ENCODE measurements around the gene CYB561. TPM values are rescaled to one million over a fixed set of nuclear protein-coding genes. Genes with fewer than 3 reads are reported as not detected.

The CYB561 gene
- total RNA-seq, 1 donor from 2014 or later: 49.9 TPM

GRCh38 chr17:63479495-63480184 lies 33.5 kb upstream of the CYB561 start:
- H3K27ac ChIP-seq: peak overlapping the region; percentile 32

GRCh38 chr17:63478814-63479494 lies 32.8 kb upstream of the CYB561 start:
- peak overlapping the region; percentile 32 for H3K27ac ChIP-seq
- peak; percentile 82 for TF ChIP-seq CTCF (IDR thresholded peaks at IDR 0.05)
- intact Hi-C loops (cut with DNase I): no loop called here
- peak overlapping the region; percentile 61 for H3K4me3 ChIP-seq
- ATAC-seq: peak; percentile 87
- peaks cover 25% of the 10 kb centered on the region for H3K27me3 ChIP-seq (ENCODE audit: low read depth)
- peaks cover 10% of the 10 kb centered on the region for H3K36me3 ChIP-seq
- no peaks in the 10 kb centered on the region for H3K9me3 ChIP-seq
- H3K4me1 ChIP-seq: peaks cover 59% of the 10 kb centered on the region
- peak; percentile 83 for DNase-seq

More at GRCh38 chr17:63479495-63480184, 33.5 kb upstream of the CYB561 start:
- H3K36me3 ChIP-seq: peaks cover 10% of the 10 kb centered on the region
- ATAC-seq: no peak
- no peak for TF ChIP-seq CTCF (IDR thresholded peaks at IDR 0.05)
- H3K4me3 ChIP-seq: peak overlapping the region; percentile 61
- no peaks in the 10 kb centered on the region for H3K9me3 ChIP-seq
- intact Hi-C loops (cut with DNase I): no loop called here
- peaks cover 52% of the 10 kb centered on the region for H3K4me1 ChIP-seq
- H3K27me3 ChIP-seq (ENCODE audit: low read depth): peaks cover 25% of the 10 kb centered on the region
- no peak for DNase-seq

DNA sequence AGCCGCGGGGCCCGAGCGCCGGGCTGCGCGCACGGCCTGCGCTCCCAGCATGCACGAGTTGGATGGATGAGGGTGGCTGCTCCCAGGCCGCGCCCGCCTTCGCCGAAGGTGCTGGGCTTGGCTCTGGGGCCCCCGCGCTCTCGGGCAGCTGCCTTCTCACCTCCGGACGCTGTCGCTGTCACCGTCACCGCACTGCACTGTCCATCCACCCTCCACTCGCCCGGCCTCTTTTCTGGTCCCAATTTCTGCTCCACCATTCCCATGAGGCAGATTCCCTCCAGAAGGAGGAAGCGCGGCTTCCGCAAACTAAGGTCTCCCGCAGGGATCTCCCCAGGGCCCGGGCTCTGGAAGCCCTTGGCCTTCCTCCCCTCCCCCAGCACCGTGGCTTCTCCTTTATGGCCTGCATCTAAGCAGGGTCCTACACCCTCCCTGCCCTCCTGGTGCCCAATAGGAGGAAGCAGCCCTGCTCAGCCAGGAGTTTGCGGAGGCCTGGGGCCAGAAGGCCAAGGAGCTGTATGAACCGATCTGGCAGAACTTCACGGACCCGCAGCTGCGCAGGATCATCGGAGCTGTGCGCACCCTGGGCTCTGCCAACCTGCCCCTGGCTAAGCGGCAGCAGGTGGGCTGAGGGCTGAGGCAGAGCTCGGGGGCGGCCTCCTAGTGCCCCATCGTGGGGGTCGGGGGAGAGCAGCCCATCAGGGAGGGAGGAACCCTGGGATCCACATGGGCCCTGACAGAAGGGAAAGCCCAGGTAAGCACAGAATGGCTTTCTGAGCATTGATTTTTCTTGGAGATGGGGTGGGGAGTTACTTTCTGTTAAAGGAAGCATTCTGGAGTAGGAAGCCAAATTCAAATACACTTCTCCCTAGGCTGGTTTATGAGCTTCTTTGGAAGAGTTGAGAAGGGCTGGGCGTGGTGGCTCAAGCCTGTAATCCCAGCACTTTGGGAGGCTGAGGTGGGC lies 31.7 kb upstream of the CYB561 start:
- ATAC-seq (peak in 1 of 2 donors; percentile 6), DNase-seq (no peak)
- H3K4me1 ChIP-seq: peaks cover 61% of the 10 kb centered on the region
- peak overlapping the region; percentile 61 for H3K4me3 ChIP-seq
- TF ChIP-seq CTCF (IDR thresholded peaks at IDR 0.05): no peak
- H3K36me3 ChIP-seq: peaks cover 5% of the 10 kb centered on the region
- peak overlapping the region; percentile 59 for H3K27ac ChIP-seq
- H3K9me3 ChIP-seq: no peaks in the 10 kb centered on the region
- intact Hi-C loops (cut with DNase I): no loop called here
- H3K27me3 ChIP-seq (ENCODE audit: low read depth): peaks cover 25% of the 10 kb centered on the region

- Histone ChIP-seq H3K4me1 (peaks cover 61% of the 10 kb centered on the region), H3K27ac (peak within 1 kb of the TSS; percentile 59), H3K9me3 (no peaks in the 10 kb centered on the region), H3K27me3 (ENCODE audit: low read depth) (peaks cover 25% of the 10 kb centered on the region), H3K36me3 (no peaks in the 10 kb centered on the region), H3K4me3 (peak within 1 kb of the TSS; percentile 61)
- no peak for TF ChIP-seq CTCF (IDR thresholded peaks at IDR 0.05)
- ATAC-seq: peak; percentile 8 to 35
- intact Hi-C loops (cut with DNase I): no loop called here
- DNase-seq: no peak
Observed at GRCh38 chr17:63476854-63477479, 30.9 kb upstream of the CYB561 start, which contains the start of gene ACE. Gene ACE, plus strand, starts transcription at chr17:63477061. Its CDS starts 34 bp downstream, at chr17:63477095.

DNA sequence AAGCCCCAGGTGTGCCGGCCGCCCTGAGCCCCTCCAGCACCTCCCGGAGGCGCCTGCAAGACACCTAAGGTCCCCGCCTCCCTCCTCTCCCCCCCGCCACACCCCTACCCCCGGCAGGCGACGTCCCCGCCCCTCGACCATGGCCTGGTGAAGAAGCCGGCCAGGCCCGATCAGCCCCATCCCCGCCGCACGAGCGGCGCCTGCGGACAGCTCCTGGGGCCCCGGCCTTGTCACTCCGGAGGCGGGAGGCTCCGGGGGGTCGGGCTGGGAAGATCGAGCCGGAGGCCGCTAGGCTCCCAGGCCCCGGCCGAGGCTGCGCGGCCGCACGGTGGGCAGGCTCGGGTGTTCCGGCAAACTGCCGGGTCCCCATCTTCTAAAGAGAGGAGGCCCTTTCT lies 30.4 kb upstream of the CYB561 start:
- H3K36me3 ChIP-seq: no peaks in the 10 kb centered on the region
- DNase-seq: no peak
- H3K9me3 ChIP-seq: no peaks in the 10 kb centered on the region
- H3K4me1 ChIP-seq: peaks cover 61% of the 10 kb centered on the region
- peaks cover 25% of the 10 kb centered on the region for H3K27me3 ChIP-seq (ENCODE audit: low read depth)
- peak overlapping the region; percentile 49 for H3K27ac ChIP-seq
- no peak for TF ChIP-seq CTCF (IDR thresholded peaks at IDR 0.05)
- peak in 1 of 2 donors; percentile 13 for ATAC-seq
- H3K4me3 ChIP-seq: peak overlapping the region; percentile 61
- intact Hi-C loops (cut with DNase I): no loop called here

Measured in lower lobe of right lung (tissue), 2 donors.